Activated gamma-delta T cell treated with Interleukin-2 at 50 U/mL for 16 hours (primary cell): ENCODE results near the gene OR2C3.
"Not testable (repeated sequence)": the region's sequence is repeated elsewhere in the genome, so short reads cannot be mapped to it uniquely, and the experiment has no call there.

Experiments
- DNase-seq: peaks from one replicate; pipeline ENCODE4 v3.0.0-alpha.2; 2020

Gene OR2C3

DNA sequence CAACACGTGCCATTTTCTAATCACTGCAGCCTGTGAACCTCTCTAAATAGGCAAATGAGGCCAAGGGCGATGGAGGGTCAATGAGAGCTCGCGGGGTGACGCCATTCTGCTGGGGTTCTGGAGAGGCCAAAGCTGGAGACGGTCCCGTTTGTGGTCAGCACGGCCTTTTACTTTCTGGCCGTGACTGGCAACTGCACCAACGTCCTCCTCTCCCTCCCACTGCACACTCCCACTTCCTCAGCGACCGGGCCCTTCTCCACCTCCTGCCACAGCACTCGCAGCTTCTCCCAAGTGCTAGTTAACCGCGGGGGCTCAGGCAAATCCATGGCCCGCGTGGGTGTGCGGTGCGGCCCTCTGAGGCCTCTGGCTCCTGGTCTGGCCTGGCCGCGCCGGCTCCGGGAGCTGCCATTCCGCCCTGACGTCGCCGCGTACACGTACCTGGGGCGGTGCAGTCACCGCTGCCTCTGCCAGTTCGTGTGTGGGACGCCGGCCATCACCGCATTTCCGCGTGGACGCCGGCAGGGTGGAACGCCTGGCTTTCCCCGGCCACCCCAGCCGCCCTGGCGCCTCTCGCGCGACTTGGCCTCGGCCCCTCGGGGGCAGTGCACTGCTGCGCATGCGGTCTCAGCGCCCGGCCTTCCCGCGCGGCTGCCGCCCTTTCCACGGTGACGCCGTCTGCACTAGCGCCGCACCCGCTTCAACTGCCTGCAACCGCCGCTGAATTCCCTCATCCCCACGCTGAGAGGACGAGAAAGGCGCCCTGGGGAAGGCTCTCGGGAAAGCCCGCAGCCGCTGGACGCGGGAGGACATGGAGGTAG is 18.2 kb downstream of the OR2C3 start:
- DNase-seq, result no peak

GRCh38 chr1:247506831-247507230 is 29.4 kb downstream of the OR2C3 start:
- DNase-seq, result no peak

GRCh38 chr1:247500865-247501264 is 35.4 kb downstream of the OR2C3 start:
- no peak for DNase-seq

DNA sequence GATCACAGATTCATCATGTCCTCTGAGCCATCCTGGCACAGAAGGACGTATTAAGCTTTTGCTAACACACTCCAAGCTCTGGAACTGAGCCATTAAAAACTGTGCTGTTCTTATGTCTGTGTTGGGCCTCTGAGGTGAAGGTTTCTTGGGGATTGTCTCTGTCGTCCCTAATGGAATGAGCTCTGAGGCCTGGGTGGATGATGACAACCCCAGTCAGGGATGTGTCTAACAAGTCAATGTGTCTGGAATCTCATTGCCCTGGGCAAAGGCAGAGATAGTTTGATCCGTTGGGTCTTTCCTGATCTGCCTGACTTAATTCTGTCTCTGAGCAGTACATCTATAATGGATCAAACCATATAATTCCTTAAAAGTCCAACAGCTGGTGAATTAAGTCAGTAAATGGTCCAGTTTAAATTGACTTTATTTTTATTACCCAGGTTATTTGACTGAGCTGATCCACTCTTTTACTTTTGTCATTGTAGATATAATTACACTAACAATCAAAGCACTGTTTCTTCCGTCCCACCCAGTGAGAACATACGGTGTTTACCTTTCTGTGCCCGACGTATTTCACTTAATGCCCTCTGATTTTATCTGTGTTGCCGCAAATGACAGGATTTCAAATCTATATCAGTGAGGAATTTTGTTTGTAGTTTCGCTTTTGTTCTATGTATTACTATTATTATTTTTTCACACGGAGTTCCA is 39.5 kb downstream of the OR2C3 start:
- no peak for DNase-seq

DNA sequence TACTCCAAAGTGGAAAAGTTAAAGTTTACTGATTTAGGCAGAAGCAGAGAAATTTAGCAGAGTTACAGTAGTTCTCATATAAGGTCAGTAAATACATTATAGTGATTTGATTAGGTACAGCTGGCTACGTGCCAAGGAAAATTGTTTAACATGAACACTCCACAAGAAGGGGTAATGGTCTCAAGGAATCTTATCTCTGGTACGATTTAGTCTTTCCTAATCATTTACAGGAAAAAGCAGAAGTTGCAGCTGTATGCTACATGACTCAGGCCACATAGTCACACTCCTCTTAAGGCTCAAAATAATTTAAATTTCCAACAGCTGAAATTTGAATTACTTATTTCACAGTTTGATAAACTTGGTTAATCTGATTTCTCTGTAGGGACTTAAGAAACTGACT is 41.5 kb downstream of the OR2C3 start:
- DNase-seq, result no peak

GRCh38 chr1:247493106-247493505 is 43.1 kb downstream of the OR2C3 start:
- DNase-seq, result no peak

GRCh38 chr1:247491328-247491727 is 44.9 kb downstream of the OR2C3 start:
- no peak for DNase-seq

GRCh38 chr1:247487057-247487456 is 49.2 kb downstream of the OR2C3 start:
- peak; percentile 27 for DNase-seq

DNA sequence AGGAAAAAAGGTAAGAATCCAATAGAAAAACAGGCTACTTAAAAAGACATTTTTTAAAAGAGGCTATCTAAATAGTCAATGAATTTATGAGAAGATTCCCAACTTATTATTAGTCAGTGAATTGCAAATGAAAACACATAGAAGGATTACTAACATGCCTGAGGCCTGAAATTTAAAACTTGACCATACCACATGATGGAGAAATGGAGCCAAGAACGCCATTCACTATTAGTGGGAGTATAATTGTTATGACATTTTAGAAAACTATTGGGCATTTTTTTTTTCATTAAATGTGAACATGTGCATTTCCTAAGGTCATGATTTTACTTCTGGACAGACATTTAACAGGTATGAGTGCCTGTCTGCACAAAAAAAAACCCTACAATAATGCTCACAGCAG is 53.5 kb downstream of the OR2C3 start:
- DNase-seq, result no peak

DNA sequence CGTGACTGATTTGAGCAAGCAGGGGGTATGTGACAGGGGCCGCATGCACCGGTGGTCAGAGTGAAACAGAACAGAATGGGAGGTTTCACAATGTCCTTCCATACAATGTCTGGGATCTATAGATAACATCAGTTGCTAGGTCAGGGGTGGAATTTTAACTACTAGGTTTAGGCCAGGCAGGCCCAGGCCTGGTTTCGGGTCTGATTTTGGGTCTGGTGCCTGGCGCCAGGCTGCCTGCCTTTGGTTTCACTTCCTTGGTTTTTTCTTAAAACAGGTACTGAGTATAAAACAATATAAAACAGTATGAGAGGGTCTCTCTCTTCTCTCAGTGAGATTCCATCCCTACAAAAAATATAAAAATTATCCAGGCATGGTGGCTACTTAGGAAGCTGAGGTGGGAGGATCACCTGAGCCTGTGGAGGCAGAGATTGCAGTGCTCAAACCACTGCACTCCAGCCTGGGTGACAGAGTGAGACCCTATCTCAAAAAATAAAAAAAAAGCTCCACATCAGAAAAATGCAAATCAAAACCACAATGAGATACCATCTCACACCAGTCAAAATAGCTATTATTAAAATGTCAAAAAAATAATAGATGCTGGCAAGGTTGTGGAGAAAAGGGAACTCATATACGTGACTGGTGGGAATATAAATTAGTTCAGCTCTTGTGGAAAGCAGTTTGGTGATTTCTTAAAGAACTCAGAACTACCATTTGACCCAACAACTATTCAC is 59.7 kb downstream of the OR2C3 start:
- not testable (repeated sequence) for DNase-seq

- DNase-seq, result no peak
Measured at GRCh38 chr1:247475793-247476192, 60.4 kb downstream of the OR2C3 start.
